Sigmoid colon (tissue), 7 donors: Measurements from ENCODE around the gene ARSG. TPM values are rescaled to one million over a fixed set of nuclear protein-coding genes. Genes with fewer than 3 reads are reported as not detected.
"Not testable (repeated sequence)": the region's sequence is repeated elsewhere in the genome, so short reads cannot be mapped to it uniquely, and the experiment has no call there.

Source experiments
- DNase-seq: peaks from one replicate; pipeline ENCODE4 v3.0.0-alpha.2; 2019
- H3K27ac ChIP-seq, 4 donors: fragments of 200-600 bp; sonication (generic); one replicate each; pipeline ENCODE4 v1.5.1; 2016 to 2019; ENCODE audit warnings: mild to moderate bottlenecking in 1 of 4
- H3K27me3 ChIP-seq, 3 donors: fragments of 200-600 bp; sonication (generic); one replicate each; pipeline ENCODE4 v1.5.1; 2019; ENCODE audit warnings: mild to moderate bottlenecking in 1 of 3
- H3K36me3 ChIP-seq, 4 donors: fragments of 200-600 bp; sonication (generic); one replicate each; pipeline ENCODE4 v1.5.1; 2016 to 2019
- H3K4me1 ChIP-seq, 4 donors: fragments of 200-600 bp; sonication (generic); one replicate each; pipeline ENCODE4 v1.5.1; 2017 to 2019
- H3K4me3 ChIP-seq, 4 donors: fragments of 200-600 bp; sonication (generic); one replicate each; pipeline ENCODE4 v1.5.1; 2017 to 2019; ENCODE audit warnings: mild to moderate bottlenecking in 2 of 4, moderate library complexity in 1 of 4
- H3K9me3 ChIP-seq, 4 donors: fragments of 200-600 bp in 3 of 4; sonication (generic) in 3 of 4; one replicate each; pipeline versions ENCODE4 v1.5.1 to v1.6.1; 2013 to 2019
- EP300 ChIP-seq, 4 donors: sonication (generic); formaldehyde crosslinking; IDR thresholded peaks; one replicate each; pipeline ENCODE4 v1.6.1; 2017; ENCODE audit warnings: antibody characterized with exemption in 4 of 4
- POLR2A ChIP-seq, 2 donors: fragments of 450-650 bp; IDR thresholded peaks; one replicate each; pipeline ENCODE4 v1.6.1; 2016; ENCODE audit warnings: antibody characterized with exemption in 2 of 2, mild to moderate bottlenecking in 2 of 2, moderate library complexity in 2 of 2
- POLR2AphosphoS5 ChIP-seq, 4 donors: sonication (generic); formaldehyde crosslinking; IDR thresholded peaks; one replicate each; pipeline ENCODE4 v1.6.1; 2017; ENCODE audit warnings: antibody characterized with exemption in 4 of 4
- WGBS, 2 donors: extraction: QIAGEN DNeasy Blood & Tissue Kit; methylation state at CpG; one replicate each; pipeline ENCODE4 v1.1.7; 2013; 5-methylcytosine and 5-hydroxymethylcytosine counted together
- intact Hi-C: fragments of 100-400 bp; cut with DNase I; formaldehyde crosslinking; loops from one replicate; pipeline ENCODE4 v1.15.1; 2023
- polyA plus RNA-seq, 3 donors: library from polyadenylated mRNA; stranded (reverse); fragments of 200-250 nt; gene quantifications; one replicate each; pipeline ENCODE4 v1.2.3, GENCODE V29; 2013
- total RNA-seq, 4 donors: library from RNA; depleted of rRNA; stranded (reverse); fragments of >200 nt; gene quantifications; one replicate each; pipeline ENCODE4 v1.1.0, GENCODE V29; 2016
- TF ChIP-seq, protein P1 (sequence below), 4 experiments: fragments of 450-650 bp in 3 of 4; fragments of 200-600 bp in 1 of 4; IDR thresholded peaks; one replicate each; pipeline ENCODE4 v1.5.1; 2016 to 2019; ENCODE audit warnings: antibody characterized with exemption in 4 of 4, mild to moderate bottlenecking in 3 of 4, moderate library complexity in 2 of 4
- donor health status: healthy with polysubstance abuse.
- donor health status: Bipolar disorder and iron deficiency.
- donor health status: healthy.

The ARSG gene
- total and polyA plus RNA-seq, 7 donors: under 0.01 to 3.0 (median 1.8) TPM

DNA sequence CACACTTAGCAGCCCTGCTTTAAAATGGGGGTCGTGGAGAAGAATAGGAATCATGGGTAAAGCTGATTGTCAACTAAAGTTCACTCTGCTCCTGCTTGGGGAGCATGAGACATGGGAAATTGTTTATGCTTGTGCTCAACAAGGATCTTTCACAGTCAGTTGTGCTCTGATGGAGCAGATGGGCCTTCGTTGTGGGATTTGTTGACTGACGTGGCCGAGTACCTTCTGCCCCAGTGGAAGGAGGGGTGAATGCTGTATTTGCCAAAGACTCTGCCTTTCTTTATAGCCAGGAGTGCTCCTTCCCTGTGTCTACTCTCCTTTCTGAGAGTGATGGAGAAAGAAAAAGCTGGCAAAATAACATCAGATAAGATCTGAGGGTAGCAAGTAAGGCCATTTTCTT, 11.4 kb downstream of the ARSG start:
- Histone ChIP-seq H3K4me3 (no peak overlapping the region), H3K4me1 (no peaks in the 10 kb centered on the region), H3K27me3 (peaks cover 0 to 7% (median 0%) of the 10 kb centered on the region in 3 donors), H3K9me3 (no peaks in the 10 kb centered on the region), H3K27ac (no peak overlapping the region), H3K36me3 (no peaks in the 10 kb centered on the region)
- 66 to 71% methylated on average over 4 of the region's 4 CpGs for WGBS, 2 donors
- no peak for DNase-seq
- TF ChIP-seq, protein P1, sequence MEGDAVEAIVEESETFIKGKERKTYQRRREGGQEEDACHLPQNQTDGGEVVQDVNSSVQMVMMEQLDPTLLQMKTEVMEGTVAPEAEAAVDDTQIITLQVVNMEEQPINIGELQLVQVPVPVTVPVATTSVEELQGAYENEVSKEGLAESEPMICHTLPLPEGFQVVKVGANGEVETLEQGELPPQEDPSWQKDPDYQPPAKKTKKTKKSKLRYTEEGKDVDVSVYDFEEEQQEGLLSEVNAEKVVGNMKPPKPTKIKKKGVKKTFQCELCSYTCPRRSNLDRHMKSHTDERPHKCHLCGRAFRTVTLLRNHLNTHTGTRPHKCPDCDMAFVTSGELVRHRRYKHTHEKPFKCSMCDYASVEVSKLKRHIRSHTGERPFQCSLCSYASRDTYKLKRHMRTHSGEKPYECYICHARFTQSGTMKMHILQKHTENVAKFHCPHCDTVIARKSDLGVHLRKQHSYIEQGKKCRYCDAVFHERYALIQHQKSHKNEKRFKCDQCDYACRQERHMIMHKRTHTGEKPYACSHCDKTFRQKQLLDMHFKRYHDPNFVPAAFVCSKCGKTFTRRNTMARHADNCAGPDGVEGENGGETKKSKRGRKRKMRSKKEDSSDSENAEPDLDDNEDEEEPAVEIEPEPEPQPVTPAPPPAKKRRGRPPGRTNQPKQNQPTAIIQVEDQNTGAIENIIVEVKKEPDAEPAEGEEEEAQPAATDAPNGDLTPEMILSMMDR (IDR thresholded peaks at IDR 0.05): no peak
- TF ChIP-seq POLR2AphosphoS5 (IDR thresholded peaks at IDR 0.05) (no peak), POLR2A (IDR thresholded peaks at IDR 0.05) (no peak), EP300 (IDR thresholded peaks at IDR 0.05) (no peak)
- intact Hi-C loops: no loop called here

DNA sequence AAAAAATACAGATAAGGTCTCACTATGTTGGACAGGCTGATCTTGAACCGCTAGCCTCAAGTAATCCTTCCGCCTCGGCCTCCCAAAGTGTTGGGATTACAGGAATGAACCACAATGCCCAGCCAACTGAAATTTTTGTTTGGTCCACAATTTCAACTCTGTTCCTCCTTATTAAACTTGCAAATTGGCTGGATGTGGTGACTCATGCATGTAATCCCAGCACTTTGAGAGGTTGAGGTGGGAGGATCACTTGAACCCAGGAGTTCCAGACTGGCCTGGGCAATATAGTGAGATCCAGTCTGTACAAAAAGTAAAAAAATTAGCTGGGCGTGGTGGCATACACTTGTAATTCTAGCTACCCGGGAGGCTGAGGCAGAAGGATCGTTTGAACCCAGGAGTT, 13.4 kb downstream of the ARSG start:
- no peak for DNase-seq
- no peaks in the 10 kb centered on the region for H3K27me3 ChIP-seq
- intact Hi-C loops: no loop called here
- no peaks in the 10 kb centered on the region for H3K9me3 ChIP-seq
- no peaks in the 10 kb centered on the region for H3K36me3 ChIP-seq
- no peaks in the 10 kb centered on the region for H3K4me1 ChIP-seq
- H3K27ac ChIP-seq: no peak overlapping the region
- WGBS, 2 donors: 92 to 94% methylated on average over 6 of the region's 6 CpGs
- H3K4me3 ChIP-seq: no peak overlapping the region
- no peak for TF ChIP-seq POLR2AphosphoS5 (IDR thresholded peaks at IDR 0.05)
- no peak for TF ChIP-seq EP300 (IDR thresholded peaks at IDR 0.05)
- no peak for TF ChIP-seq POLR2A (IDR thresholded peaks at IDR 0.05)
- TF ChIP-seq, protein P1 (IDR thresholded peaks at IDR 0.05): no peak

DNA sequence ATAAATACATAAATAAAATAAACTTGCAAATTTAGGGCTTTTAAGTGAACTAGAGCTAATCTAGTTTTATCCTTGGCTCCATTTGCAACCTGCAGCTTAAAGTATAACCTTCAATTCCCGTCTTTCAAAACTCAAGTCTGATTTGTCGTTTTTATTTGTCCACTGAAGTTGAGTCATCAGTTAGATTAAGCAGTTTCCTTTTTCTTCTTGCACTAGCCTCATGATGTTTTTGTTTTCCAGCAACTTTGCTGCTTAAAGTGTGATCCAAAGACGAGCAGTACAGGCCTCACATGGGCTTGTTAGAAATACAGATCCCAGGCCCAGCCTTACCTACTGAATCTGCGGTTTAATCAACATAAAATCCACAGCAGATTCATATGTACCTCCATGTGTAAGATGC, 13.8 kb downstream of the ARSG start:
- Histone ChIP-seq H3K9me3 (no peaks in the 10 kb centered on the region), H3K27me3 (no peaks in the 10 kb centered on the region), H3K36me3 (no peaks in the 10 kb centered on the region), H3K4me3 (no peak overlapping the region), H3K4me1 (no peaks in the 10 kb centered on the region), H3K27ac (no peak overlapping the region)
- WGBS, 2 donors: 73 to 84% methylated on average over 4 of the region's 4 CpGs
- no peak for DNase-seq
- TF ChIP-seq EP300 (IDR thresholded peaks at IDR 0.05): no peak
- TF ChIP-seq POLR2AphosphoS5 (IDR thresholded peaks at IDR 0.05): no peak
- TF ChIP-seq, protein P1 (IDR thresholded peaks at IDR 0.05): no peak
- no peak for TF ChIP-seq POLR2A (IDR thresholded peaks at IDR 0.05)
- intact Hi-C loops: no loop called here

DNA sequence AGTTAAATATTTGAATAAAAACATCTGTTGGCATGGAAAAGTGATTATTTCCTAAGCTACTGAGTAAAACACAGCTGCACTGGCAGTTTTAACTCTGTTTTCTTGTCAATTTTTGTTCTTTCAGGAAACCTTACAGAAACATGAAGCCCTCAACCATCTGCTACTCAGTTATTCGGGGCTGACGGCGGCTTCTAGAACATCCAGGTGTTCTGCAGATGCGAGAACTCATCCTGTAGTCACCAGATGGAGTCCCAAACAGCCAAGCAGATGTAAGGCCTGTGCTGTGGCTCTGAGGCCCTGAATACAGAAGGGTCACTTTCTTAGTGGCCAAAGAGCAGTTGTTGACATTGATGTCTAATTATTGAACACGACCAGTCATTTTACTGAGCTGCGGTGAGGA, 15.5 kb downstream of the ARSG start:
- intact Hi-C loops: no loop called here
- Histone ChIP-seq H3K36me3 (no peaks in the 10 kb centered on the region), H3K27ac (no peak overlapping the region), H3K27me3 (no peaks in the 10 kb centered on the region), H3K9me3 (no peaks in the 10 kb centered on the region), H3K4me3 (no peak overlapping the region), H3K4me1 (no peaks in the 10 kb centered on the region)
- TF ChIP-seq POLR2A (IDR thresholded peaks at IDR 0.05): no peak
- TF ChIP-seq, protein P1 (IDR thresholded peaks at IDR 0.05): no peak
- no peak for TF ChIP-seq POLR2AphosphoS5 (IDR thresholded peaks at IDR 0.05)
- TF ChIP-seq EP300 (IDR thresholded peaks at IDR 0.05): no peak
- no peak for DNase-seq
- 69% methylated on average over 6 of the region's 6 CpGs for WGBS, 2 donors

DNA sequence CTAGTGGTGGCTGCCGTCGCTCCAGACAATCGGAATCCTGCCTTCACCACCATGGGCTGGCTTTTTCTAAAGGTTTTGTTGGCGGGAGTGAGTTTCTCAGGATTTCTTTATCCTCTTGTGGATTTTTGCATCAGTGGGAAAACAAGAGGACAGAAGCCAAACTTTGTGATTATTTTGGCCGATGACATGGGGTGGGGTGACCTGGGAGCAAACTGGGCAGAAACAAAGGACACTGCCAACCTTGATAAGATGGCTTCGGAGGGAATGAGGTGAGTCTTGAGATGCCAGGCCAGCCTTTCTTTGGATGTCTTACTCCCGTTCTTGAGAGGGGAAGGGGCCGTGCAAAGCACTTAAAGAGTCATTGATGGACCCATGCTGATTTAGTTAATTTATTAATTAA, 16.1 kb downstream of the ARSG start:
- intact Hi-C loops: no loop called here
- no peak overlapping the region for H3K4me3 ChIP-seq

DNA sequence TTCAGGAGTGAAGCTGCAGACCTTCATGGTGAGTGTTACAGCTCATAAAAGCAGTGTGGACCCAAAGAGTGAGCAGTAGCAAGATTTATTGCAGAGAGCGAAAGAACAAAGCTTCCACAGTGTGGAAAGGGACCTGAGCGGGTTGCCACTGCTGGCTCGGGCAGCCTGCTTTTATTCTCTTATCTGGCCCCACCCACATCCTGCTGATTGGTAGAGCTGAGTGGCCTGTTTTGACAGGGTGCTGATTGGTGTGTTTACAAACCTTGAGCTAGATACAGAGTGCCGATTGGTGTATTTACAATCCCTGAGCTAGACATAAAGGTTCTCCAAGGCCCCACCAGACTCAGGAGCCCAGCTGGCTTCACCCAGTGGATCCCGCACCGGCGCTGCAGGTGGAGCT, 17.2 kb downstream of the ARSG start:
- intact Hi-C loops, H3K27ac ChIP-seq, H3K4me3 ChIP-seq, H3K4me1 ChIP-seq, H3K9me3 ChIP-seq, H3K27me3 ChIP-seq, H3K36me3 ChIP-seq, DNase-seq: not testable (repeated sequence)
- 89 to 92% methylated on average over 7 of the region's 7 CpGs for WGBS, 2 donors

More for the DNA sequence above, 16.1 kb downstream of the ARSG start:
- DNase-seq: no peak
- no peaks in the 10 kb centered on the region for H3K36me3 ChIP-seq
- no peaks in the 10 kb centered on the region for H3K9me3 ChIP-seq
- H3K27ac ChIP-seq: no peak overlapping the region
- H3K27me3 ChIP-seq: no peaks in the 10 kb centered on the region
- TF ChIP-seq POLR2A (IDR thresholded peaks at IDR 0.05): no peak
- TF ChIP-seq POLR2AphosphoS5 (IDR thresholded peaks at IDR 0.05): no peak
- TF ChIP-seq EP300 (IDR thresholded peaks at IDR 0.05): no peak
- TF ChIP-seq, protein P1 (IDR thresholded peaks at IDR 0.05): no peak
- WGBS, 2 donors: 93 to 96% methylated on average over 8 of the region's 8 CpGs
- no peaks in the 10 kb centered on the region for H3K4me1 ChIP-seq

DNA sequence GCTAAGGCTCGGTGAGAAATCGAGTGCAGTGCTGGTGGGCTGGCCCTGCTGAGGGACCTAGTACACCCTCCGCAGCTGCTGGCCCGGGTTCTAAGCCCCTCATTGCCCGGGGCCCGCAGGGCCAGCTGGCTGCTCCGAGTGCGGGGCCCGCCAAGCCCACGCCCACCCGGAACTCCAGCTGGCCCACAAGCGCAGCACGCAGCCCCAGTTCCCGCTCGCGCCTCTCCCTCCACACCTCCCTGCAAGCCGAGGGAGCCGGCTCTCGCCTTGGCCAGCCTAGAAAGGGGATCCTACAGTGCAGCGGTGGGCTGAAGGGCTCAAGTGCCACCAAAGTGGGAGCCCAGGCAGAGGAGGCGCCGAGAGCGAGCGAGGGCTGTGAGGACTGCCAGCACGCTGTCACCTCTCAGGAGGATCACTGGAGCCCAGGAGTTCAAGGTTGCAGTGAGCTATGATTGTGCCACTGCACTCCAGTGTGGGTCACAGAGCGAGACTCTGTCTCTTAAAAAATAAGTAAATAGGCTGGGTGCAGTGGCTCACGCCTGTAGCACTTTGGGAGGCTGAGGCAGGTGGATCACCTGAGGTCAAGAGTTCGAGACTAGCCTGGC, 17.9 kb downstream of the ARSG start:
- intact Hi-C loops: not testable (repeated sequence)
- 94% methylated on average over 28 of the region's 28 CpGs for WGBS, 2 donors

More for the DNA sequence above, 17.9 kb downstream of the ARSG start:
- H3K27me3 ChIP-seq, DNase-seq, H3K36me3 ChIP-seq, H3K27ac ChIP-seq, H3K4me1 ChIP-seq, H3K4me3 ChIP-seq, H3K9me3 ChIP-seq: not testable (repeated sequence)
